Ascending aorta (tissue), 2 donors: ENCODE results near the gene GLCE. TPM values are rescaled to one million over a fixed set of nuclear protein-coding genes. Genes with fewer than 3 reads are reported as not detected.

Experiments
- DNase-seq, 2 donors: peaks; one replicate each; pipeline ENCODE4 v3.0.0-alpha.2; 2019; ENCODE audit warnings: low spot score in 2 of 2
- H3K27ac ChIP-seq, 2 donors: fragments of 200-600 bp; sonication (generic); one replicate each; pipeline ENCODE4 v1.5.1; 2016 to 2017; ENCODE audit warnings: mild to moderate bottlenecking in 1 of 2
- H3K27me3 ChIP-seq: fragments of 200-600 bp; sonication (generic); one replicate; pipeline ENCODE4 v1.5.1; 2017
- H3K36me3 ChIP-seq, 2 donors: fragments of 200-600 bp; sonication (generic); one replicate each; pipeline ENCODE4 v1.5.1; 2016
- H3K4me1 ChIP-seq, 2 donors: fragments of 200-600 bp; sonication (generic); one replicate each; pipeline ENCODE4 v1.5.1; 2016 to 2017; ENCODE audit warnings: mild to moderate bottlenecking in 1 of 2
- H3K4me3 ChIP-seq, 2 donors: fragments of 200-600 bp; sonication (generic); one replicate each; pipeline ENCODE4 v1.5.1; 2016 to 2017; ENCODE audit warnings: mild to moderate bottlenecking in 1 of 2
- H3K9me3 ChIP-seq, 2 donors: fragments of 200-600 bp; sonication (generic); one replicate each; pipeline ENCODE4 v1.5.1; 2016
- intact Hi-C: fragments of 100-400 bp; cut with DNase I; formaldehyde crosslinking; loops from one replicate; pipeline ENCODE4 v1.15.1; 2023
- total RNA-seq: library from RNA; depleted of rRNA; stranded (reverse); fragments of >200 nt; gene quantifications from one replicate; pipeline ENCODE4 v1.1.0, GENCODE V29; 2016
- TF ChIP-seq, protein P1 (sequence below), 3 experiments: fragments of 200-600 bp in 2 of 3; fragments of 450-650 bp in 1 of 3; sonication (generic) in 2 of 3; IDR thresholded peaks; one replicate each; pipeline ENCODE4 v1.5.1; 2016 to 2019; ENCODE audit warnings: antibody characterized with exemption in 3 of 3, mild to moderate bottlenecking in 1 of 3, moderate library complexity in 1 of 3

Gene GLCE
- total RNA-seq, 1 donor from 2014 or later: 13.9 TPM

DNA sequence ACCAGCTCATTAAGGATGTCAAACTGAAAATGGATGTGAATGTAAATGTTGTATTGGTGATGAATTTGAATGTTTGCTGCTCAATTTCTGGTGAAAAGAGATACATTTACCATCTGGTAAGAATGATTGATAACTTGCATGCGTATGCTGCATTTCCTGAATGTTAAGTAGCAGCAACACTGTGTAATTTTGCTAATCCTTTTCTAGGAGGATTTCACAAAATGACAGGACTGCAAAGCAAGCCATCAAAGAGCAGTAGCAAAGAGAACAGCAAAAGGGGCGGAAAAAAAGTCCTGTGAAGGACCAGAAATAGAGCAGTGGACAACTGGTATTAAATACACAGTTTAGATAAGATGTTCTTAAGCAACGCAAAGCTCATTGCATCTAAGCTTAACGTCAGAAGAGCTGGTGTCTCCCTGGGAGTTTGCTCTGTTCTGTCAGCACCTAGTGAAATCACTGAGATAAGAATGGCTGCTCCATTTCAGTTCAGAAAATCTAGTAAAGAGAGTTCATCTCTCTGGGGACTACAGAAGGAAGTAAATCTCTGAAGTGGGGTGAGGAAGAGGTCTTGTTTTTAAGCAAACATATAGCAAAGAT lies 114.7 kb downstream of the GLCE start:
- Histone ChIP-seq H3K4me1 (no peaks in the 10 kb centered on the region), H3K4me3 (no peak overlapping the region), H3K9me3 (no peaks in the 10 kb centered on the region), H3K36me3 (no peaks in the 10 kb centered on the region), H3K27ac (no peak overlapping the region), H3K27me3 (no peaks in the 10 kb centered on the region)
- no peak for DNase-seq
- TF ChIP-seq, protein P1, sequence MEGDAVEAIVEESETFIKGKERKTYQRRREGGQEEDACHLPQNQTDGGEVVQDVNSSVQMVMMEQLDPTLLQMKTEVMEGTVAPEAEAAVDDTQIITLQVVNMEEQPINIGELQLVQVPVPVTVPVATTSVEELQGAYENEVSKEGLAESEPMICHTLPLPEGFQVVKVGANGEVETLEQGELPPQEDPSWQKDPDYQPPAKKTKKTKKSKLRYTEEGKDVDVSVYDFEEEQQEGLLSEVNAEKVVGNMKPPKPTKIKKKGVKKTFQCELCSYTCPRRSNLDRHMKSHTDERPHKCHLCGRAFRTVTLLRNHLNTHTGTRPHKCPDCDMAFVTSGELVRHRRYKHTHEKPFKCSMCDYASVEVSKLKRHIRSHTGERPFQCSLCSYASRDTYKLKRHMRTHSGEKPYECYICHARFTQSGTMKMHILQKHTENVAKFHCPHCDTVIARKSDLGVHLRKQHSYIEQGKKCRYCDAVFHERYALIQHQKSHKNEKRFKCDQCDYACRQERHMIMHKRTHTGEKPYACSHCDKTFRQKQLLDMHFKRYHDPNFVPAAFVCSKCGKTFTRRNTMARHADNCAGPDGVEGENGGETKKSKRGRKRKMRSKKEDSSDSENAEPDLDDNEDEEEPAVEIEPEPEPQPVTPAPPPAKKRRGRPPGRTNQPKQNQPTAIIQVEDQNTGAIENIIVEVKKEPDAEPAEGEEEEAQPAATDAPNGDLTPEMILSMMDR (IDR thresholded peaks at IDR 0.05): no peak
- intact Hi-C loops: no loop called here

DNA sequence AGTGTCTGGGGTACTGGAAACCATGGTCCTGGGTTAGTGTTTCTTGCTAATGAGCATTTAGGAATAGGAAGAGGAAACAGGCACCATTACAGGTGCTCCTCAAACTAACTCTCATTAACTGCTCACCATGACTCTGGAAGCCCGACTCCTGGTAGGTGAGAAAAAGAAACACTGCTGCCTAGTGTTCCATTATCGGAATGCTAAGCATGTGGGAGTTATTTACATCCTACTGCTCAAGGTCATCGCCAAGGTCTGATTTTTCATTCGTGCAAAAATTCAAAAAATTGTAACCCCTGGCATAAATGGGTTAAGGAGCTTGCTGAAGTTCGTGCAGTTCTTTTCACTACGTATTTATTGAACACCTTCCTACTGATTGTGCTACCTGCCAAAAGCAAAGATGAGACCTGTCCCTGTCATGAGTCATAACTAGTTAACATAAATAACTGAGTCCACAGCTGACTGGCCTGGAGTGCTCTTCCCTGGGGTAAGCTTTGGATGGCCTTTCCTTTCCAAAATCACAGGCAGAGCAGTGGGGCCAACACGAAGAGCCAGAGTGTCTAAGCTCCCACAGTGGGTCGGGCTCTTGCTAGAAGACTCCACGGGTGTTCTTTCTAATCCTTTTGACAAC lies 115.6 kb downstream of the GLCE start:
- Histone ChIP-seq H3K27me3 (no peaks in the 10 kb centered on the region), H3K4me1 (no peaks in the 10 kb centered on the region), H3K36me3 (no peaks in the 10 kb centered on the region), H3K27ac (no peak overlapping the region), H3K4me3 (no peak overlapping the region), H3K9me3 (no peaks in the 10 kb centered on the region)
- no peak for DNase-seq
- TF ChIP-seq, protein P1 (IDR thresholded peaks at IDR 0.05): no peak
- intact Hi-C loops: no loop called here

DNA sequence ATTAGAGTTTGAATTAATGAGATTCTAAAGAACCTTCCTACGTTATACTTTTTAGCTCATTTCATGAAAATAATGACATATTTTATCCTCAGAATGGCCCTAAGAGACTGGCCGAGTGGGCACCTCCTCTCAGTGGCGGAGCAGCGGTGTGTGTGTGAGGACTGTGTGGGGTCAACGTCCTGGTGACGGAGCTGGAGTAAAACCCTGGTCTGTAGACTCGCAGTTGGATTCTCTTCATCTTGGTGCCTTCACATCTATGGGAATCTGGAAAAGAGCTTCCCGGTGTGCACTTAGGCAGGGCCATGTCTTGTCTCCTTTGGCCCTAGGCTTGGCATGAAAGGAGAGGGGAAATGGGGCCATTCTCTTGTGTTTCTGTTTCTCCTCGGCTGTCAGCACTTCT lies 116.9 kb downstream of the GLCE start:
- Histone ChIP-seq H3K4me3 (no peak overlapping the region), H3K36me3 (no peaks in the 10 kb centered on the region), H3K4me1 (no peaks in the 10 kb centered on the region), H3K27ac (no peak overlapping the region), H3K27me3 (no peaks in the 10 kb centered on the region), H3K9me3 (no peaks in the 10 kb centered on the region)
- intact Hi-C loops: no loop called here
- no peak for DNase-seq
- TF ChIP-seq, protein P1 (IDR thresholded peaks at IDR 0.05): no peak

- TF ChIP-seq, protein P1 (IDR thresholded peaks at IDR 0.05): no peak
- no peak for DNase-seq
- H3K36me3 ChIP-seq: no peaks in the 10 kb centered on the region
- H3K4me3 ChIP-seq: no peak overlapping the region
- H3K27ac ChIP-seq: no peak overlapping the region
- H3K4me1 ChIP-seq: no peaks in the 10 kb centered on the region
- no peaks in the 10 kb centered on the region for H3K27me3 ChIP-seq
- H3K9me3 ChIP-seq: no peaks in the 10 kb centered on the region
- intact Hi-C loops: no loop called here
Measured at GRCh38 chr15:69279636-69280035, 119.2 kb downstream of the GLCE start.

GRCh38 chr15:69280783-69281182 lies 120.3 kb downstream of the GLCE start:
- no peak overlapping the region for H3K27ac ChIP-seq
- TF ChIP-seq, protein P1 (IDR thresholded peaks at IDR 0.05): no peak
- no peak for DNase-seq
- H3K4me3 ChIP-seq: no peak overlapping the region
- no peaks in the 10 kb centered on the region for H3K27me3 ChIP-seq
- intact Hi-C loops: no loop called here
- no peaks in the 10 kb centered on the region for H3K36me3 ChIP-seq
- H3K4me1 ChIP-seq: no peaks in the 10 kb centered on the region
- H3K9me3 ChIP-seq: no peaks in the 10 kb centered on the region
